Inflammatory macrophage (primary cell): ENCODE measurements around the gene PLAAT2.
"Not testable (repeated sequence)": the region's sequence is repeated elsewhere in the genome, so short reads cannot be mapped to it uniquely, and the experiment has no call there.

Source experiments
- DNase-seq, 2 donors: peaks; one replicate each; pipeline ENCODE4 v3.0.0-alpha.2; 2020 to 2022
- total RNA-seq, 18 experiments: gene quantifications; one replicate each; lab custom pipeline; 2026; ENCODE audit warnings: mixed read lengths in 6 of 18, inconsistent platforms in 2 of 18; lab: John Stamatoyannopoulos, UW

The PLAAT2 gene
- 0 to 0.39 (median 0) reads per million in 18 experiments for total RNA-seq

- DNase-seq = no peak
Observed at GRCh38 chr11:63563201-63564055, at the start of gene PLAAT2. TSS of gene PLAAT2 (minus strand) at chr11:63563379. CDS start at chr11:63563324, 55 bp downstream.

DNA sequence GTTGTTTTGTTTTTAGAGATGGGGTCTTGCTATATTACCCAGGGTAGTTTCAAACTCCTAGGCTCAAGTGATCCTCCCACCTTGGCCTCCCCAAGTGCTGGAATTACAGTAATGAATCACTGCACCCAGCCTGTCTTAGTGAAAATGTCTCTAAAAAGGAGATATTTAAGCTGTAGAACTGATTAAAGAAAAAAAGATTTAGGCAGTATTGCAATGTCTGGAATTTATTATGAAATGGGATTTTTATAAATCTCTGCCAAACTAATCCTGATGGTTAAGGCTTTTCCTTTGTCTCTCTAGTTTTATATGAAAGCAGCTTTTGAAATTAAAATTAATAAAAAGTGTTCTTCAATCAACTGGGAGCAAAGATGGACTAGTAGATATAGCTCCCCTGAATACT, 49.0 kb upstream of the PLAAT2 start:
- no peak for DNase-seq

DNA sequence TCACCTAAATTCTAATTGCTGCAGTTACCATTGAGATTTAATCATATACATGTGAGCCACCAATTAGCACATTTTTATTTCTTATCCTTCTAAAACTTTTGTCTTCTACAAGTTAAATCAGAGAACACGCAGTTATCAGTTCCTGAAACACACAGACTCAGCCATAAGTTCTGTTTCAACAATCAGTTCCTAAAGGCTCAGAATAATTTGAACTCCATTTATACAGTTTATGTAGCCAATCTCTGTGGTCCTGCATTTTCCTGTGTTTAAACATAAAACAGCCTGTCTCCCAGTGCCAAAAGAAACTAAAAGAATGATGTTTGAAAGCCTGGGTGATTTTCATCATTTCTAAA, 48.2 kb upstream of the PLAAT2 start:
- no peak for DNase-seq

GRCh38 chr11:63610604-63611394, 47.6 kb upstream of the PLAAT2 start:
- DNase-seq = peak in 1 of 2 donors; percentile 42

DNA sequence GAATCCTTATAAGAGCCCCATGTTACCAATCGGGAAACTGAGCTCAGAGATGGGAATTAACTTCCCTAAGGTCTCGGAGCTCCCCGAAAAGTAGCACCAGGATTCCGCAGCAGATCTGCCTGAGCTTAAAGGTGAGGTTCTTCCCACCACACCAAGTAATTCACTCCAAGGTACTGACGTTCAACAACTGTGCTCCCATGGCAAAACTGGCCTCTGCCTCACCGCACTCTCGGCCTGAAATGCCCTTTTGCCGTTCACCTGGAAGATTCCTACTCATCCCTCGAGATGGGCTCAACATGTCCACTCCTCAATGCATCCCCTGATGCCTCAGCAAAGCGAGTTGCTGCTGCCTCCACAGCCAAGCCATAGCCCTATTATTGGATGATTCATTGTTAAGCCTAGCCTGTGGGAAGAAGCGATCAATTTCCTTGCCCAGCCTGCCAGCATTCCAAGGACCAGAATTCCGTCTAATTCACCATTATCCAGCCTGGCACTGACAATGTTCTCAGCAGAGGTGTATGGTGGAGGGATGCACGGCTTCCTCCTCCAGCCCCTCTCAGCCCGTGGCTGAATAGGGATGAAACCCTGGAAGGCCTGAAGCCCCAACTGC, 46.9 kb upstream of the PLAAT2 start:
- no peak for DNase-seq

DNA sequence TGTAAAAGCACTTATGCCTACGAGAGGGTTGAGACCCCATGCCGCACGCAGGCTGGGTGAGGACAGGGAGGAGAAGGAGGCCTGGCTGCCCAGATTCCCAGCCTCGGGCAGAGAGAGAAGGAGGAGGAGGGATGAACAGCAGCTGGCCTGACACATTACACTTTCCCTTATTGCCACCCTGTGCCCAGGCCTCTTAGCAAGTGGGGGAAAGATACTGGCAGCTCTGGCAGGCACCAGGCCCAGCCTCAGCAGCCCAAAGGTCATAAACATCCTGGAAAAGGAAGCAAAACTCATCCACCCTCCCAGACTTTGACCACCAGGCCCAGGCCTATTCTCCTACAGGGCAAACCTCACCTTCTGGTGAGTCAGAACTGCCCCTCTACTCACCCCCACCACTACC, 46.4 kb upstream of the PLAAT2 start:
- DNase-seq = no peak

DNA sequence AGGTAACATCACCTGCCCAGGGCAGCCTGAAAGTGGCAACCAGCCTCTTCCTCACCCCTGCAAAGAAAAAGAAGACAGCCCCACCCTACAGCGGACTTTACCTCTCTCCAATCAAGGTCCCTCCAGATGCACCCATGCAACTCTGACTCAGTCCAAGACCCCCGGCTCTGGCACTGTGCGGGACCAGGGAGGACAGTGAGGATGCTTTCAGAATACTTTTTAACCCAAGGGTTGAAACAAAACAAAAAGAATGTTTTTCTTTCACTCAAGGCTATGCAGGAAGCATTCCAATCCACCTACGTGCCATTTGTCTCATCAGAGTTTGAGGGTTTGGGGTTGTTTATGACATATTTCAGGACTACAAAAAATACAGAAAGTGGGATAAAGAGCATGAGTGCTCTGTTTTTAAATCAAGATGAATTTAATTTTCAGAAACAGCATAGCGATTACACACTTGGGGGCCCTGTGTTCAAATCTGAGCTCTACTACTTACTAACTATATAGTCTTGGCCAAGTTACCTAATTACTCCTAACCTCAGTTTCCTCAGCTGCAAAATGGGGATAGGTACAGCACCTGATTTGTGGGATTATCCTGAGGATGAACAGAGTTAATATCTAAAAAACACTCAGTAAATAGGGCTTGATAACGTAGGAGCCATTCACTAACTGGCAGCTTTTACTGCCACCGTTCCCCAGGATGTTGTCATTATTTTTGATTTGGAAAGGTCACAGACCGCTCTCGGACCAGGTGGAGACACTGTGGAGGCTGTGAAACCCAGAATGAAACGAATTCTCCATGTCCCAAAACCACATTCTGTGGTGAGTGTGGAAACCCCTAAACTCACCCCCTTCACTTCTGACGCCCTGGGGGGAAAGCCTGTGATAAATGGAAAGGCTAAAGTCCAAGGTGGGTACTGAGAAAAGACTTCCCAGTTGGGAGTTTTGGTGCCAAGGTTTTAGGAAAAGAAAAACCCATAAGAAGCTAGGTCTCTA, 45.5 kb upstream of the PLAAT2 start:
- no peak for DNase-seq

- DNase-seq = peak; percentile 80 to 92
Observed at GRCh38 chr11:63603180-63603518, 40.0 kb upstream of the PLAAT2 start.

DNA sequence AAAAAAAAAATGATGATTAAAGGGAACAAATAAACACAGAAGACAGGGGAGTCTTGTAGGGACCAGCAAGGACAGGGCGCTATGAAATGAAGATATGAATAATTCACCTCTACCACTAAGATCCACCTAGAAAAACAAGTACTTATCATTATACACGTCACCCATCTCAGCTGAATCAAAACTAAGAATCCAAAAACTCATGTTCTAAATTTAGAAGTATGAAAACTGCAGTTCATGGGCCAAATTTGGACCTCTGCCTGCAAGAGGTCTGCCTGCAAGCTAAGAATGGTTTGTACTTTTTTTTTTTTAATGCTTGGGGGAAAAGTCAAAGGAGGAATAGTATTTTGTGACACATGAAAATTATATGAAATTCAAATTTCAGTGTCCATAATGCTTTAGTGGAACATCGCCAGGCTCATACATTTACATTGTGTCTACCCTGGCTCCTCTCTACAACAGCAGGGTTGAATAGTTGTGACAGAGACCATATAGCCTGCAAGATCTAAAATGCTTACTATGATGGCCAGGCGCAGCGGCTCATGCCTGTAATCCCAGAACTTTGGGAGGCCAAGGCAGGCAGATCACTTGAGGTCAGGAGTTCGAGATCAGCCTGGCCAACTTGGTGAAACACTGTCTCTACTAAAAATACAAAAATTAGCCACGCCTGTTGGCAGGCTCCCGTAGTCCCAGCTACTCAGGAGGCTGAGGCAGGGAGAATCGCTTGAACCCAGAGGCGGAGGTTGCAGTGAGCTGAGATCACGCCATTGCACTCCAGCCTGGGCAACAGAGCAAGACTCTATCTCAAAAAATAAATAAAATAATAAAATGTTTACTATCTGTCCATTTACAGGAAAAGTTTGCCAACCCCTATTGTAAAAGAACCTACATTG, 39.4 kb upstream of the PLAAT2 start:
- DNase-seq = not testable (repeated sequence)

DNA sequence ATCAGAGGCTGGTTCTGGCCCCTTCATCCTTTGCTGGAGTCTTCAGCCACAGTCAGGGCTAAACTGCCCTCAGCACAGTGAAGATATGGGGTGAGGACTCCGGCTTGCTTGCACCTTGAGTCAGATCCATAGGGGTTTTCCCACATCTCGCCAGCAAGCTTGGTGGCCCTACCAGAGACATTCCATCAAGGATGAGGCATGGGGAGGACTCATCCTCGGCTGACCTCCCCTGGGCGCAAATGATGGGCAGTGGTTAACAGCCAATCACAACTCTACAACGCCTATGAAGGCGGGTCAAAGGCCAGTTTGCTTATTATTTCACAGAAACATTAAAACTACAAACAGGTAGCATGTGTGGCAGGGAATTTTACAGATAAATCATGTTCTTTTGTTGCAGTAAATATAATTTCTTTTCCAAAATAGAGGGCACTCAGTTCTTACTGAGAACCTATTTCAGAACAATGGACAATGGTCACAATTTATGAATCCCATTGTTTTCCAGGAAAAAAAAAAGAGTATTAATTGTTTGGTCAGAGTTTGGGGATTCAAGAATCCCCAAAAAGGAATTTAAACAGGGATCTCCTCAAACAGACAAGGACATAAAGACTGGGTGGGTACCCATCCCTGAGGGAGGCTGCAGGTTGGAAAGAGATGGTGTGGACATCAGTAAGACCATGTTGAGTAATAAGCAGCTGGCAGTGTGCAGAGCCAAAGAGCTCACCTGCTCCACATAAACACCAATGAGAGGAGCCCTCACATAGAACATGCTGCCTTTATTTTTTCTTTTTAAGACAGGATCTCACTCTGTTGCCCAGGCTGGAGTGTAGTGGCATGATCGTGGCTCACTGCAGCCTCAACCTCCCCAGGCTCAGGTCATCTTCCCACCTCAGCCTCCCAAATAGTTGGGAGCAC, 36.3 kb upstream of the PLAAT2 start:
- no peak for DNase-seq

- no peak for DNase-seq
Observed at GRCh38 chr11:63598556-63598955, 35.4 kb upstream of the PLAAT2 start.

DNA sequence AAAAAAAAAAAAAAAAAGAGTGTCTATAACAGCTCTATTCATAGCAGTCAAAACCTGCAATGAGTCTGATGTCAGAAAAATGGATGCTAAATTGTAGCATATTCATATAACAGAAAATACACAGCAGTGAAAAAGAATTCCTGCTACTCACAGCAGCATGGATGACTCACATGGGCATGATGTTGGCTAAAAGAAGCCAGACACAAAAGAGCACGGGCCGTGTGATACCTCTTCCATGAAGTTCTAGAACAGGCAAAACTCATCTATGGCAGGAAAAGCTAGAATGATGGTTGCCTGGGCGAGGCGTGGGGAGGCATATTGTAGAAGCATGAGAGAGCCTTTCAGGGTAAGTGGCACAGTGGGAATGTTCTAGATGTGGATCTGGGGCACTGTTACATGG, 32.1 kb upstream of the PLAAT2 start:
- DNase-seq = peak in 1 of 2 donors; percentile 67

- DNase-seq = peak; percentile 57 to 58
Observed at GRCh38 chr11:63592975-63593395, 29.8 kb upstream of the PLAAT2 start.

GRCh38 chr11:63590024-63590788, 27.0 kb upstream of the PLAAT2 start:
- DNase-seq = no peak

DNA sequence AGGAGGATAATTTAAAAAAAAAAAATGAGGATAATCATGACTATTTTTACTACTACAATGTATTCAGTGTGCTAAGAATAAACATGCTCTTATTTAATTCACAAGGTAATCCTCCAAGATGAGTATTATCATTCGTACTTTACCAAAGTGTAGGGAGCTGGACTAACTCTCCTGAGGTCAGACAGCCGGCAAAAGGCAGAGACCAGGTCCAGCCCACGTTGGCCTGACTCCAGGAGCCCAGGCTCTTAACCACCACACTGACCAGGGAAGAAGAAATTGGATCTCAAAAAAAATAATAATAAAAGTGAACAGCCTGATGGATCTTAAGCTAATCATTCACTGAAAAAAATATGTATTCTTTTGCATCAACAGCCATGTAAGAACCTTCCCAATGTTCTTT, 25.8 kb upstream of the PLAAT2 start:
- DNase-seq = no peak

GRCh38 chr11:63586451-63587166, 23.4 kb upstream of the PLAAT2 start:
- DNase-seq = no peak

GRCh38 chr11:63583357-63583677, 20.1 kb upstream of the PLAAT2 start:
- DNase-seq = no peak

GRCh38 chr11:63581224-63581623, 18.0 kb upstream of the PLAAT2 start:
- DNase-seq = not testable (repeated sequence)

DNA sequence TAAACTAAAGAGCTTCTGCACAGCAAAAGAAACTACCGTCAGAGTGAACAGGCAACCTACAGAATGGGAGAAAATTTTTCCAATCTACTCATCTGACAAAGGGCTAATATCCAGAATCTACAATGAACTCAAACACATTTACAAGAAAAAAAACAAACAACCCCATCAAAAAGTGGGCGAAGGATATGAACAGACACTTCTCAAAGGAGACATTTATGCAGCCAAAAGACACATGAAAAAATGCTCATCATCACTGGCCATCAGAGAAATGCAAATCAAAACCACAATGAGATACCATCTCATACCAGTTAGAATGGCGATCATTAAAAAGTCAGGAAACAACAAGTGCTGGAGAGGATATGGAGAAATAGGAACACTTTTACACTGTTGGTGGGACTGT, 15.7 kb upstream of the PLAAT2 start:
- DNase-seq = not testable (repeated sequence)
